Erythroblast (primary cell): ENCODE measurements around the gene TAC4.

Experiments used
- DNase-seq, 2 experiments: peaks; one replicate each; lab custom pipeline; 2025; lab: John Stamatoyannopoulos, UW
- GATA1 ChIP-seq: IDR thresholded peaks from 2 replicates; pipeline ENCODE4 v1.6.1; 2011; ENCODE audit warnings: low read depth, mild to moderate bottlenecking, control low read depth, low read length, moderate library complexity
- POLR2A ChIP-seq: IDR thresholded peaks from 2 replicates; pipeline ENCODE4 v1.6.1; 2011; ENCODE audit warnings: mild to moderate bottlenecking, low read length

TAC4 gene

GRCh38 chr17:49789243-49789578 lies 58.7 kb downstream of the TAC4 start:
- no peak for TF ChIP-seq GATA1
- TF ChIP-seq POLR2A, result no peak
- DNase-seq, result no peak

- TF ChIP-seq POLR2A (peak; percentile 98), GATA1 (no peak)
- DNase-seq, result peak; percentile 99 to 100
Measured at GRCh38 chr17:49788478-49789242, 59.2 kb downstream of the TAC4 start, which contains the start of gene KAT7. Gene KAT7, plus strand, starts transcription at chr17:49788681. Its CDS starts 154 bp downstream, at chr17:49788835.
